H9 (cell line): Measurements from ENCODE around the gene MRPS6. TPM values are rescaled to one million over a fixed set of nuclear protein-coding genes. Genes with fewer than 3 reads are reported as not detected.

ENCODE experiments used
- DNase-seq: peaks from one replicate; pipeline ENCODE4 v3.0.0-alpha.2; 2017
- H2AFZ ChIP-seq: one replicate; pipeline ENCODE4 v1.6.1; 2013; ENCODE audit warnings: mild to moderate bottlenecking, low read length, control low read depth, moderate library complexity
- H2AK5ac ChIP-seq: 2 replicates; pipeline ENCODE4 v1.6.1; 2013; ENCODE audit warnings: low read length, control low read depth, mixed read lengths; ENCODE audit not compliant: insufficient read length
- H2BK120ac ChIP-seq: one replicate; pipeline ENCODE4 v1.6.1; 2013; ENCODE audit warnings: low read depth, mild to moderate bottlenecking, low read length, control low read depth, inconsistent platforms; ENCODE audit not compliant: poor library complexity, severe bottlenecking
- H2BK12ac ChIP-seq: 2 replicates; pipeline ENCODE4 v1.6.1; 2013; ENCODE audit warnings: low read length, control low read depth, mixed read lengths, low read depth; ENCODE audit not compliant: insufficient read length
- H2BK15ac ChIP-seq: 2 replicates; pipeline ENCODE4 v1.6.1; 2013; ENCODE audit warnings: low read depth, low read length, control low read depth
- H2BK20ac ChIP-seq: one replicate; pipeline ENCODE4 v1.6.1; 2013; ENCODE audit warnings: low read depth, mild to moderate bottlenecking, low read length, control low read depth, inconsistent platforms; ENCODE audit not compliant: poor library complexity, severe bottlenecking
- H2BK5ac ChIP-seq: 2 replicates; pipeline ENCODE4 v1.6.1; 2013; ENCODE audit warnings: low read length, control low read depth, mixed read lengths; ENCODE audit not compliant: insufficient read length
- H3K14ac ChIP-seq: 2 replicates; pipeline ENCODE4 v1.6.1; 2013; ENCODE audit warnings: low read length, control low read depth; ENCODE audit not compliant: insufficient read depth
- H3K18ac ChIP-seq: 2 replicates; pipeline ENCODE4 v1.6.1; 2013; ENCODE audit warnings: low read depth, mild to moderate bottlenecking, mixed read lengths, low read length, control low read depth; ENCODE audit not compliant: insufficient read length
- H3K23ac ChIP-seq: 2 replicates; pipeline ENCODE4 v1.6.1; 2013; ENCODE audit warnings: low read length, control low read depth, mixed read lengths, low read depth; ENCODE audit not compliant: insufficient read length
- H3K23me2 ChIP-seq: 2 replicates; pipeline ENCODE4 v1.6.1; 2013; ENCODE audit warnings: low read depth, mild to moderate bottlenecking, mixed read lengths, low read length, control low read depth; ENCODE audit not compliant: insufficient read length, poor library complexity, severe bottlenecking
- H3K27ac ChIP-seq: 2 replicates; pipeline ENCODE4 v1.5.1; 2013; ENCODE audit warnings: low read length, control low read depth, mixed read lengths, low read depth; ENCODE audit not compliant: insufficient read length
- H3K27me3 ChIP-seq: 2 replicates; pipeline ENCODE4 v1.6.1; 2013; ENCODE audit warnings: low read length, control low read depth, inconsistent platforms; ENCODE audit not compliant: insufficient read depth
- H3K4ac ChIP-seq: 2 replicates; pipeline ENCODE4 v1.6.1; 2013; ENCODE audit warnings: low read depth, mild to moderate bottlenecking, control low read depth, inconsistent platforms, low read length, moderate library complexity
- H3K4me1 ChIP-seq: 2 replicates; pipeline ENCODE4 v1.6.1; 2013; ENCODE audit warnings: low read length, control low read depth, inconsistent platforms; ENCODE audit not compliant: insufficient read depth
- H3K4me2 ChIP-seq: 2 replicates; pipeline ENCODE4 v1.6.1; 2013; ENCODE audit warnings: low read length, control low read depth, mixed read lengths; ENCODE audit not compliant: insufficient read length, insufficient read depth
- H3K56ac ChIP-seq: 2 replicates; pipeline ENCODE4 v1.6.1; 2013; ENCODE audit warnings: low read depth, mild to moderate bottlenecking, mixed read lengths, low read length, control low read depth; ENCODE audit not compliant: insufficient read length
- H3K79me1 ChIP-seq: 2 replicates; pipeline ENCODE4 v1.6.1; 2013; ENCODE audit warnings: low read depth, mild to moderate bottlenecking, moderate library complexity, low read length, control low read depth, inconsistent platforms; ENCODE audit not compliant: insufficient read depth, poor library complexity, severe bottlenecking
- H3K79me2 ChIP-seq: 2 replicates; pipeline ENCODE4 v1.6.1; 2013; ENCODE audit warnings: low read length, control low read depth, inconsistent platforms; ENCODE audit not compliant: insufficient read depth
- H3K9ac ChIP-seq: 2 replicates; pipeline ENCODE4 v1.6.1; 2013; ENCODE audit warnings: low read length, control low read depth, mixed read lengths; ENCODE audit not compliant: insufficient read length; ENCODE audit errors: extremely low read depth
- H3K9me3 ChIP-seq: one replicate; pipeline ENCODE4 v1.6.1; 2013; ENCODE audit warnings: low read depth, low read length, inconsistent platforms; ENCODE audit not compliant: control insufficient read depth
- H3T11ph ChIP-seq: one replicate; pipeline ENCODE4 v1.6.1; 2013; ENCODE audit warnings: mild to moderate bottlenecking, low read length, control low read depth, inconsistent platforms
- H4K20me1 ChIP-seq: one replicate; pipeline ENCODE4 v1.6.1; 2013; ENCODE audit not compliant: control insufficient read depth, insufficient read length, insufficient read depth
- H4K5ac ChIP-seq: 2 replicates; pipeline ENCODE4 v1.6.1; 2013; ENCODE audit warnings: low read depth, mild to moderate bottlenecking, mixed read lengths, low read length, control low read depth; ENCODE audit not compliant: insufficient read length
- H4K8ac ChIP-seq: replicated peaks from 2 replicates; pipeline ENCODE4 v1.6.1; 2013; ENCODE audit warnings: low read length, control low read depth, mixed read lengths, low read depth; ENCODE audit not compliant: insufficient read length
- H4K91ac ChIP-seq: 2 replicates; pipeline ENCODE4 v1.6.1; 2013; ENCODE audit warnings: low read depth, mild to moderate bottlenecking, moderate library complexity, mixed read lengths, low read length, control low read depth; ENCODE audit not compliant: insufficient read length
- H3K27ac Mint-ChIP-seq, 3 experiments: 2 replicates in 2 of 3; 3 replicates in 1 of 3; pipeline ENCODE4 v1.8.0; 2020 to 2021; ENCODE audit warnings: mixed read lengths in 3 of 3, mild to moderate bottlenecking in 1 of 3, moderate library complexity in 1 of 3
- H3K27me3 Mint-ChIP-seq: 2 replicates; pipeline ENCODE4 v1.8.0; 2021; ENCODE audit warnings: low read depth, mild to moderate bottlenecking, moderate library complexity, mixed read lengths
- H3K36me3 Mint-ChIP-seq, 3 experiments: 2 replicates in 2 of 3; 3 replicates in 1 of 3; pipeline ENCODE4 v1.8.0; 2020 to 2021; ENCODE audit warnings: low read depth in 3 of 3, mixed read lengths in 3 of 3; ENCODE audit not compliant: insufficient read depth in 1 of 3
- H3K4me1 Mint-ChIP-seq, 2 experiments: 2 replicates each; pipeline ENCODE4 v1.8.0; 2020; ENCODE audit warnings: mixed read lengths in 2 of 2
- H3K4me3 Mint-ChIP-seq, 2 experiments: 2 replicates in 1 of 2; 3 replicates in 1 of 2; pipeline ENCODE4 v1.8.0; 2020 to 2021; ENCODE audit warnings: mild to moderate bottlenecking in 2 of 2, mixed read lengths in 2 of 2, moderate library complexity in 1 of 2
- H3K9me3 Mint-ChIP-seq, 2 experiments: 2 replicates in 1 of 2; 3 replicates in 1 of 2; pipeline ENCODE4 v1.8.0; 2020; ENCODE audit warnings: mild to moderate bottlenecking in 2 of 2, mixed read lengths in 2 of 2, moderate library complexity in 1 of 2
- whole genome bisulfite sequencing: extraction: QIAGEN DNeasy Blood & Tissue Kit; methylation state at CpG from one replicate; pipeline ENCODE4 v1.1.7; 2013; ENCODE audit warnings: missing lambda C conversion rate, low lambda C conversion rate, mixed read lengths; ENCODE audit not compliant: insufficient read length; ENCODE audit errors: extremely low coverage; 5-methylcytosine and 5-hydroxymethylcytosine counted together
- total RNA-seq: library from RNA; stranded (reverse); gene quantifications from 2 replicates; pipeline ENCODE4 v1.2.1, GENCODE V29; 2021
- TF ChIP-seq, protein P1 (sequence below): fragments of 200-600 bp; sonication (generic); conservative IDR thresholded peaks from 3 replicates; pipeline ENCODE4 v1.8.0; 2021; ENCODE audit warnings: antibody characterized with exemption, mild to moderate bottlenecking

MRPS6 gene
- total RNA-seq, 1 experiment from 2014 or later, result 83.2 TPM

DNA sequence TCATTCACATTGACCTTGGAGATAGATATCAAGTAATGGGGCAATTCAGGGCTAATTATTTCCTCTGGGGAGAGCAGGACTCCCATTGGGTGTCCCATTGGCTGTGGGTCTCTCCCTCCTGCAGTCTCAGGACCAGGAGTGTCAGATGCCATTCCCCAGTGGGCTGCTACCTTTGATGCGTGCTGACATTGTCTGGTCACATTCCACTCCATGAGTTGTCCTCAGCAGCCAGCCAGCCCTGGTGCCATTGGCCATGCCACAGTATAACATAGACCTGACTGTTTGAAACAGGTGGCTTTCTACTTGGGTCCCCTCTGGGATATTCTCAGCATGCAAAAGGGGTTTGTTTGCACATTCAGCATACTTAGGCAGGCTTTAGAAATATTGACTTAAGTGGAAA, 118.5 kb downstream of the MRPS6 start:
- TF ChIP-seq, protein P1, sequence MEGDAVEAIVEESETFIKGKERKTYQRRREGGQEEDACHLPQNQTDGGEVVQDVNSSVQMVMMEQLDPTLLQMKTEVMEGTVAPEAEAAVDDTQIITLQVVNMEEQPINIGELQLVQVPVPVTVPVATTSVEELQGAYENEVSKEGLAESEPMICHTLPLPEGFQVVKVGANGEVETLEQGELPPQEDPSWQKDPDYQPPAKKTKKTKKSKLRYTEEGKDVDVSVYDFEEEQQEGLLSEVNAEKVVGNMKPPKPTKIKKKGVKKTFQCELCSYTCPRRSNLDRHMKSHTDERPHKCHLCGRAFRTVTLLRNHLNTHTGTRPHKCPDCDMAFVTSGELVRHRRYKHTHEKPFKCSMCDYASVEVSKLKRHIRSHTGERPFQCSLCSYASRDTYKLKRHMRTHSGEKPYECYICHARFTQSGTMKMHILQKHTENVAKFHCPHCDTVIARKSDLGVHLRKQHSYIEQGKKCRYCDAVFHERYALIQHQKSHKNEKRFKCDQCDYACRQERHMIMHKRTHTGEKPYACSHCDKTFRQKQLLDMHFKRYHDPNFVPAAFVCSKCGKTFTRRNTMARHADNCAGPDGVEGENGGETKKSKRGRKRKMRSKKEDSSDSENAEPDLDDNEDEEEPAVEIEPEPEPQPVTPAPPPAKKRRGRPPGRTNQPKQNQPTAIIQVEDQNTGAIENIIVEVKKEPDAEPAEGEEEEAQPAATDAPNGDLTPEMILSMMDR, result no peak
- no peak overlapping the region for H2BK15ac ChIP-seq
- Mint-ChIP-seq H3K4me1 (peaks cover 42 to 55% of the 10 kb centered on the region in 2 experiments), H3K36me3 (peaks cover 2 to 20% (median 15%) of the 10 kb centered on the region in 3 experiments; a peak in 6 of 7 replicates), H3K4me3 (no peak overlapping the region), H3K9me3 (peaks cover 0 to 3% of the 10 kb centered on the region in 2 experiments; a peak in 4 of 5 replicates), H3K27ac (no peak overlapping the region), H3K27me3 (no peaks in the 10 kb centered on the region)
- H3K27ac ChIP-seq, result no peak overlapping the region
- no peak overlapping the region for H3T11ph ChIP-seq
- WGBS, result no CpG with 5 or more reads among the region's 1 CpG
- no peaks in the 10 kb centered on the region for H3K79me1 ChIP-seq
- no peak overlapping the region for H4K8ac ChIP-seq
- H3K79me2 ChIP-seq, result no peaks in the 10 kb centered on the region
- H3K23ac ChIP-seq, result no peak overlapping the region
- H3K4me2 ChIP-seq, result no peak overlapping the region
- H2BK12ac ChIP-seq, result no peak overlapping the region
- peaks cover 7% of the 10 kb centered on the region; the same call in 1 of the 2 replicates for H3K4me1 ChIP-seq
- no peak overlapping the region for H3K14ac ChIP-seq
- no peaks in the 10 kb centered on the region for H3K27me3 ChIP-seq
- H3K18ac ChIP-seq, result no peak overlapping the region
- no peak overlapping the region for H2AK5ac ChIP-seq
- H3K9ac ChIP-seq, result no peak overlapping the region
- no peaks in the 10 kb centered on the region for H3K23me2 ChIP-seq
- no peak overlapping the region for H3K4ac ChIP-seq
- DNase-seq, result no peak
- no peaks in the 10 kb centered on the region for H4K20me1 ChIP-seq
- H2AFZ ChIP-seq, result no peak overlapping the region
- H2BK120ac ChIP-seq, result no peak overlapping the region
- H2BK5ac ChIP-seq, result no peak overlapping the region
- no peak overlapping the region for H2BK20ac ChIP-seq
- H4K91ac ChIP-seq, result no peak overlapping the region
- no peak overlapping the region for H3K56ac ChIP-seq
- no peak overlapping the region for H4K5ac ChIP-seq
- H3K9me3 ChIP-seq, result peaks cover 5% of the 10 kb centered on the region

Other genes with a start within 250 kb of the MRPS6 start
- 263 and 275 TPM in 2 replicates for gene ATP5PO, start 157.8 kb upstream of the MRPS6 start, total RNA-seq
- gene SLC5A3, start within 50 bp of the MRPS6 start, total RNA-seq, result 11.4 and 12.3 TPM in 2 replicates